Smooth muscle cell (in vitro differentiated cells): ENCODE measurements around the gene TGFA. TPM values are rescaled to one million over a fixed set of nuclear protein-coding genes. Genes with fewer than 3 reads are reported as not detected.

Experiments
- DNase-seq: peaks from one replicate; lab custom pipeline; 2025; ENCODE audit not compliant: unreplicated experiment; lab: John Stamatoyannopoulos, UW
- H2AFZ ChIP-seq: fragments of 200-600 bp; sonication (generic); 2 replicates; pipeline ENCODE4 v1.6.0; 2016; ENCODE audit warnings: antibody characterized with exemption, low read depth, mild to moderate bottlenecking
- H3F3A ChIP-seq: fragments of 200-600 bp; sonication (generic); 2 replicates; pipeline ENCODE4 v1.6.0; 2017; ENCODE audit warnings: antibody characterized with exemption, low read depth
- H3K27ac ChIP-seq: fragments of 200-600 bp; sonication (generic); 2 replicates; pipeline ENCODE4 v1.5.1; 2016; ENCODE audit warnings: low read depth, mild to moderate bottlenecking
- H3K27me3 ChIP-seq: fragments of 200-600 bp; sonication (generic); 2 replicates; pipeline ENCODE4 v1.6.1; 2016; ENCODE audit warnings: low read depth, mild to moderate bottlenecking
- H3K36me3 ChIP-seq: fragments of 200-600 bp; sonication (generic); 2 replicates; pipeline ENCODE4 v1.5.1; 2016; ENCODE audit warnings: low read depth
- H3K4me1 ChIP-seq: fragments of 200-600 bp; sonication (generic); 2 replicates; pipeline ENCODE4 v1.5.1; 2016; ENCODE audit warnings: low read depth
- H3K4me2 ChIP-seq: fragments of 200-600 bp; sonication (generic); 2 replicates; pipeline ENCODE4 v1.6.0; 2016; ENCODE audit warnings: mild to moderate bottlenecking
- H3K4me3 ChIP-seq: fragments of 200-600 bp; sonication (generic); 2 replicates; pipeline ENCODE4 v1.5.1; 2016; ENCODE audit warnings: mild to moderate bottlenecking
- H3K79me2 ChIP-seq: fragments of 200-600 bp; sonication (generic); 2 replicates; pipeline ENCODE4 v1.6.0; 2016; ENCODE audit warnings: low read depth, mild to moderate bottlenecking
- H3K9ac ChIP-seq: fragments of 200-600 bp; sonication (generic); 2 replicates; pipeline ENCODE4 v1.6.0; 2016; ENCODE audit warnings: low read depth
- H3K9me3 ChIP-seq: fragments of 200-600 bp; sonication (generic); replicated peaks from 2 replicates; pipeline ENCODE4 v1.5.1; 2016; ENCODE audit warnings: low read depth
- H4K20me1 ChIP-seq: fragments of 200-600 bp; sonication (generic); 2 replicates; pipeline ENCODE4 v1.6.0; 2016; ENCODE audit warnings: low read depth
- CTCF ChIP-seq: fragments of 200-600 bp; sonication (generic); IDR thresholded peaks from 2 replicates; pipeline ENCODE4 v1.5.1; 2017; ENCODE audit warnings: borderline replicate concordance, mild to moderate bottlenecking, antibody characterized with exemption; ENCODE audit not compliant: insufficient read depth, poor library complexity, severe bottlenecking
- WGBS: methylation state at CpG from one replicate; pipeline ENCODE4 v1.1.7; 2016; ENCODE audit warnings: low lambda C conversion rate; 5-methylcytosine and 5-hydroxymethylcytosine counted together
- polyA plus RNA-seq: library from polyadenylated mRNA; unstranded; fragments of >200 nt; fragmentation: Nextera tagmentation; extraction: Ambion mirVana; gene quantifications from 2 replicates; pipeline ENCODE4 v1.2.1, GENCODE V29; 2016
- total RNA-seq: library from RNA; depleted of rRNA; stranded (reverse); fragments of >200 nt; gene quantifications from 2 replicates; pipeline ENCODE4 v1.2.3, GENCODE V29; 2014

TGFA gene
- total and polyA plus RNA-seq, 2 experiments from 2014 or later: 0.21 to 2.4 TPM

- no peaks in the 10 kb centered on the region for H3K36me3 ChIP-seq
- H3K4me1 ChIP-seq: no peaks in the 10 kb centered on the region
- no peaks in the 10 kb centered on the region for H3K9me3 ChIP-seq
- no peak overlapping the region for H2AFZ ChIP-seq
- no peak overlapping the region for H3K4me3 ChIP-seq
- no peak overlapping the region for H3K4me2 ChIP-seq
- TF ChIP-seq CTCF: no peak
- H3F3A ChIP-seq: no peaks in the 10 kb centered on the region
- H3K79me2 ChIP-seq: no peaks in the 10 kb centered on the region
- no peaks in the 10 kb centered on the region for H3K27me3 ChIP-seq
- 91% methylated on average over 3 of the region's 3 CpGs for WGBS
- H3K27ac ChIP-seq: no peak overlapping the region
- no peaks in the 10 kb centered on the region for H4K20me1 ChIP-seq
- no peak overlapping the region for H3K9ac ChIP-seq
- no peak for DNase-seq
These were observed 12.8 kb upstream of the TGFA start for GRCh38 chr2:70566464-70566863.

- Histone ChIP-seq H3K4me1 (no peaks in the 10 kb centered on the region), H3K36me3 (no peaks in the 10 kb centered on the region), H3K79me2 (no peaks in the 10 kb centered on the region), H2AFZ (no peak overlapping the region), H3K9ac (no peak overlapping the region), H3K9me3 (no peaks in the 10 kb centered on the region), H3K4me3 (no peak overlapping the region), H3K27me3 (no peaks in the 10 kb centered on the region), H4K20me1 (no peaks in the 10 kb centered on the region), H3F3A (no peaks in the 10 kb centered on the region), H3K4me2 (no peak overlapping the region), H3K27ac (no peak overlapping the region)
- WGBS: 87% methylated on average over 9 of the region's 9 CpGs
- no peak for DNase-seq
- TF ChIP-seq CTCF: no peak
These were observed 11.6 kb upstream of the TGFA start for GRCh38 chr2:70565039-70565731.

GRCh38 chr2:70561893-70562292, 8.3 kb upstream of the TGFA start:
- Histone ChIP-seq H3K27ac (no peak overlapping the region), H3K4me3 (no peak overlapping the region), H3K27me3 (peaks cover 4% of the 10 kb centered on the region), H3K79me2 (no peaks in the 10 kb centered on the region), H3K9me3 (no peaks in the 10 kb centered on the region), H3F3A (no peaks in the 10 kb centered on the region), H2AFZ (no peak overlapping the region), H3K36me3 (no peaks in the 10 kb centered on the region), H3K4me2 (no peak overlapping the region), H4K20me1 (no peaks in the 10 kb centered on the region), H3K9ac (no peak overlapping the region), H3K4me1 (no peaks in the 10 kb centered on the region)
- TF ChIP-seq CTCF: no peak
- DNase-seq: no peak

GRCh38 chr2:70560442-70560841, 6.8 kb upstream of the TGFA start:
- TF ChIP-seq CTCF: no peak
- Histone ChIP-seq H3F3A (no peaks in the 10 kb centered on the region), H3K9ac (no peak overlapping the region), H3K4me2 (no peak overlapping the region), H3K36me3 (no peaks in the 10 kb centered on the region), H4K20me1 (no peaks in the 10 kb centered on the region), H3K9me3 (no peaks in the 10 kb centered on the region), H3K4me1 (no peaks in the 10 kb centered on the region), H3K27ac (no peak overlapping the region), H3K79me2 (no peaks in the 10 kb centered on the region), H3K27me3 (peaks cover 5% of the 10 kb centered on the region), H3K4me3 (no peak overlapping the region), H2AFZ (no peak overlapping the region)
- no peak for DNase-seq
- 92% methylated on average over 2 of the region's 2 CpGs for WGBS
